H1 (cell line): ENCODE measurements around the gene SWI5.

Experiments
- CTCF ChIP-seq, 3 experiments: IDR thresholded peaks; 1 replicate in 2 of 3; 2 replicates in 1 of 3; pipeline versions ENCODE4 v1.5.1 to v1.6.1; 2011; ENCODE audit warnings: low read length in 3 of 3, mild to moderate bottlenecking in 3 of 3, inconsistent platforms in 2 of 3, low read depth in 1 of 3, moderate library complexity in 1 of 3; ENCODE audit not compliant: insufficient read depth in 1 of 3; ENCODE audit errors: control extremely low read depth in 1 of 3
- TAF1 ChIP-seq: IDR thresholded peaks from 2 replicates; pipeline ENCODE4 v1.6.1; 2011; ENCODE audit warnings: mild to moderate bottlenecking, low read depth, low read length
- TEAD4 ChIP-seq: IDR thresholded peaks from 2 replicates; pipeline ENCODE4 v1.6.1; 2012; ENCODE audit warnings: low read depth, low read length, inconsistent platforms, mixed read lengths

DNA sequence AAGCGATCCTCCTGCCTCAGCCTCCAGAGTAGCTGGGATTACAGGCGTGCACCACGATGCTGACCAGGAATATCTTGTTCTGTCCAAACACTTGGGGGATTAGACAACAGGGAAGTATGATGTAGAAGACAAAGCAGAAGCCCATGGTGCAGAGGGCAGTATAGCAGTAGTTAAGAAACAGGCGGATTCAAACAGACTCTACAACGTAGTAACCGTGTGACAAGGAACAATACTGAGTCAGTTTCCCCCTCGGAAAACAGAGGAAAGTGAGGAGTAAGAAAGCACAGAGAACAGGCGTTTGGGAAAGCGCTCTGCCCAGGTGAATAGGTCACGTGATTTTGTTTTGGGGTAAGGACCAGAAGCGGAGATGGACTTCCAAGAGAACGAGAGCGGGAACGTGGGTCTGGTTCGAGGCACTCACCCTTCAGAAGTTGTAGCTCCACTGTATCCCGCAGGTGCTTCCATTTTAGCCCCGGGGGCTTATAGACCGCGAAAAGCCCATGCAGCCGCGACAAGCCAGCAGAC is 45.9 kb downstream of the SWI5 start:
- TF ChIP-seq TEAD4 = no peak
- TF ChIP-seq CTCF (IDR thresholded peaks at IDR 0.05; ENCODE audit: control extremely low read depth in 1 of 3, insufficient read depth in 1 of 3, low read depth in 1 of 3, low read length in 3 of 3) = no peak
- no peak for TF ChIP-seq TAF1
